ENCODE data around the gene GJA3.

The GJA3 gene

DNA sequence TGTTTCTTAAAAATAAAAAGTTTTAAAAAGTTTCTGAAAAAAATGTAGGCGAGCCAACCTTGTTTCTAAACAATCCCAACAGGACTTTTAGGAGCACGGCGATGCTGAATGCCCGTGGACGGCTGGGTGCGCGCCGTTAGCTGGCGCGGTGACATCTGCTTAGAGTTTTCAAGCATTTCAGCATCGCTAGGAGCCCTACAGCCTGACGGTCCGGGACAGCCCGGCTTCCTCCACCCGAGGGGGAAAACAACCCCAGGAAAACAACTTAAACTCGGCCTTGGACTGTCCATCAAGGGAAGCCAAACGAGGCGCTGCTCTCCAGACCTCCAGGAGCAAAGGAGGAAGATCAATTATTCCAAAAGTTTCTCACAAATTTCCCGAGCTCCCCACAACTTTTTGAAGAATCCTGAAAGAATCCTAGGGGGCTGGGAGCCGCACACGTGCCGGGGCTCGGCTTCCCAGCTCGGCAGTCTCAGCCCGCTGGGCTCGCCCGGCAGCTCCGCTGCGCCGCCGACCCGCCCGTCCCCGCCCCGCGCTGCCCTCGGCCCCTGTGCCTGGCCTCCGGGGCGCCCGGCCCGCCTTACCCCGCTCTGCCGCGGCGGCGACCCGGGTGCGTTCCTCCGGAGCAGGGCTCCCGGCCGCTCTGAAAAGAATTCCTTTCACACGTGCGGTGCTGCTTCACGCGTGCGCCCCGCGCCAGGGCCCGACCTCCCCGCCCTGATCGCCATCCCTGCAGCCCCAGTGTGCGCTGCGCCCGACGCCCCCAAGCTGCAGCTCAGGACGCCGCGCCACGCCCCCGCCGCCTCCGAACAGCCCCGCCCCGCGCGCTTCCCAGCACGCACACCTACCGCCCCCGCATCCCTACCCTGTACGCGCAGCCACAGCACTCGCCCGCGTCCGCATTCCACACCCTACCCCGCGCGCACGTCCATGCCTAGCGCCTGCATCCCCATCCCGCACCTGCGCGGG, at the start of gene GJA3:
Gene GJA3, minus strand, starts transcription at position 747 of the 969 bp plus-strand sequence. CDS start 17,764 bp downstream, outside the sequence.
- in situ Hi-C loops (cut with MboI; ENCODE audit: low pct_unique_long_range_greater_than_20kb, low sequenced_read_pairs, unreplicated experiment) = no loop called here
- peak; percentile 75 for DNase-seq (ENCODE audit: low spot score)
- TF ChIP-seq, protein P1, sequence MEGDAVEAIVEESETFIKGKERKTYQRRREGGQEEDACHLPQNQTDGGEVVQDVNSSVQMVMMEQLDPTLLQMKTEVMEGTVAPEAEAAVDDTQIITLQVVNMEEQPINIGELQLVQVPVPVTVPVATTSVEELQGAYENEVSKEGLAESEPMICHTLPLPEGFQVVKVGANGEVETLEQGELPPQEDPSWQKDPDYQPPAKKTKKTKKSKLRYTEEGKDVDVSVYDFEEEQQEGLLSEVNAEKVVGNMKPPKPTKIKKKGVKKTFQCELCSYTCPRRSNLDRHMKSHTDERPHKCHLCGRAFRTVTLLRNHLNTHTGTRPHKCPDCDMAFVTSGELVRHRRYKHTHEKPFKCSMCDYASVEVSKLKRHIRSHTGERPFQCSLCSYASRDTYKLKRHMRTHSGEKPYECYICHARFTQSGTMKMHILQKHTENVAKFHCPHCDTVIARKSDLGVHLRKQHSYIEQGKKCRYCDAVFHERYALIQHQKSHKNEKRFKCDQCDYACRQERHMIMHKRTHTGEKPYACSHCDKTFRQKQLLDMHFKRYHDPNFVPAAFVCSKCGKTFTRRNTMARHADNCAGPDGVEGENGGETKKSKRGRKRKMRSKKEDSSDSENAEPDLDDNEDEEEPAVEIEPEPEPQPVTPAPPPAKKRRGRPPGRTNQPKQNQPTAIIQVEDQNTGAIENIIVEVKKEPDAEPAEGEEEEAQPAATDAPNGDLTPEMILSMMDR (IDR thresholded peaks at IDR 0.05; ENCODE audit: extremely low read depth, insufficient read depth, missing control alignments) = no peak

DNA sequence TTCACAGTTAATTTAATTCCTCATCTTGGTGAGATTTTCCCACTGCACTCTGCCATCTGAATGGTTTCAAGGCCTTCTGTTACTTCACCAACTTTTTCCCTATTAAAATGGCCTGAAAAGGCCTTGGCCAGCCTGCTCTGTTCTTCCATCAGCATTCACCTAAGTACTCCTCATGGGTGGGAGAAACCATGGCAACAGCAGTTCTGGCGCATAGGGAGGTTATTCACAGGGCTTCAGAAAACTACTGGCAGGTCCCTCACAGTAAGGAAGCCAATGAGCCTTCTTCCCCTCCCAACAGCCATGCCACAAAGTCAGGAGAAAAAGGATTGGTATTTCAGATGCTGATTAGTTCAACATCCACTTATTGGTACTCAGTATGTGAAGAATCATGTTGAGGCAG, 49.1 kb upstream of the GJA3 start:
- no peak for DNase-seq (ENCODE audit: low spot score)
- in situ Hi-C loops (cut with MboI; ENCODE audit: low pct_unique_long_range_greater_than_20kb, low sequenced_read_pairs, unreplicated experiment) = loop anchor here (10.0 kb wide), 1 partner anchor 285 kb away; no protein-coding TSS in a partner anchor

DNA sequence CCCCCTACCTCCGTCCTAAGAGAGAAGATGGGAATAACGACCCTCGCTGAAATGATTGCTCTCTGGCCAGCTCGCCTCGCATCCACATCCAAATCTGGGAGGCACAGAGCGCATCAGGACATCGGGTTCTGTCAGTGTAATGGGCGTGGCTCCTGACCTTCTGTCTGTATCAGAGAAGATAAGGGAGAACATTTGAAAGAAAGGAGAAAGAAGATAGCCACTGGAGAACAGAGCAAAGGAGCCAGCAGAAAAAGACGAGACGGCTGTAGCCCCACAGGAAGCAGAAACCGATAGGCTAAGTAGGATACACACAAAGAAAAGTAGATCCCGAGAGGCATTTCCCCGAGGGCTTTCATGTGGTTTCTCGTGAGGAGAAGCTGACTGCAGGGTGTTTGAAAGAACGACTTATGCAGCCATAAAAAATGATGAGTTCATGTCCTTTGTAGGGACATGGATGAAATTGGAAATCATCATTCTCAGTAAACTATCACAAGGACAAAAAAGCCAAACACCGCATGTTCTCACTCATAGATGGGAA, 45.9 kb upstream of the GJA3 start:
- in situ Hi-C loops (cut with MboI; ENCODE audit: low pct_unique_long_range_greater_than_20kb, low sequenced_read_pairs, unreplicated experiment) = loop anchor here (10.0 kb wide), 1 partner anchor 288 kb away; no protein-coding TSS in a partner anchor
- TF ChIP-seq, protein P1 (IDR thresholded peaks at IDR 0.05; ENCODE audit: extremely low read depth, insufficient read depth, missing control alignments) = no peak
- no peak for DNase-seq (ENCODE audit: low spot score)

More for the DNA sequence above, 49.1 kb upstream of the GJA3 start:
- TF ChIP-seq, protein P1 (IDR thresholded peaks at IDR 0.05; ENCODE audit: extremely low read depth, insufficient read depth, missing control alignments) = no peak

DNA sequence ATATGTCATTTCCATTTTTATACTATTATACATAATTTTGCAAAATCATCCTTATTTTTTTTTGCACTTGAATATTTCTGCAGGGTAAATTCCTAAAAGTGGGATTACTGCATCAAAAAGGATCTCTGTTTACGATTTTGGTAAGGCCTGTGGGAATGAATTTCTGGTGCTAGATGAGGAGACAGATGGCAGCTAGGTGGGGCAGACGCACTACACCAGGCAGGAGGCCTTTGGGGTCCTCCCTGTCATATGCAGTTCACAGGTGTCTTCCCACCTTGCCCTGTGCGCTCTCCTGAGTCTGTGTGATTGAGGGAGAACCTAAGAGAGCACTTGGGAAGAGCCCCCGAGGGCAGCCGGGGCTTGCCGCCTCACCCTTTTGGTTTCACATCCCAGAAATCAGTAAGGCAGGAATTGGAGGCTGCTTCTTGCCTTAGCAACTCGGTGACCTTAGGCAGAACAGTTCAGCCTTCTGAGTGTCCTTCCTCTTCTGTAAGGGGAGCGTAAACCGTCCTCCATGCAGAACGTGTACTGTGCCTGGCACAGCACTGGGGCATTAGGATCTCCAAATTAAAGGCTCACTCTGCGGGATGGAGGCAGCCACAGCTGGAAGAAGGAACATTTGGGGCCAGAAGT, 45.3 kb upstream of the GJA3 start:
- no peak for DNase-seq (ENCODE audit: low spot score)
- in situ Hi-C loops (cut with MboI; ENCODE audit: low pct_unique_long_range_greater_than_20kb, low sequenced_read_pairs, unreplicated experiment) = loop anchor here (10.0 kb wide), 1 partner anchor 289 kb away; no protein-coding TSS in a partner anchor
- TF ChIP-seq, protein P1 (IDR thresholded peaks at IDR 0.05; ENCODE audit: extremely low read depth, insufficient read depth, missing control alignments) = no peak

DNA sequence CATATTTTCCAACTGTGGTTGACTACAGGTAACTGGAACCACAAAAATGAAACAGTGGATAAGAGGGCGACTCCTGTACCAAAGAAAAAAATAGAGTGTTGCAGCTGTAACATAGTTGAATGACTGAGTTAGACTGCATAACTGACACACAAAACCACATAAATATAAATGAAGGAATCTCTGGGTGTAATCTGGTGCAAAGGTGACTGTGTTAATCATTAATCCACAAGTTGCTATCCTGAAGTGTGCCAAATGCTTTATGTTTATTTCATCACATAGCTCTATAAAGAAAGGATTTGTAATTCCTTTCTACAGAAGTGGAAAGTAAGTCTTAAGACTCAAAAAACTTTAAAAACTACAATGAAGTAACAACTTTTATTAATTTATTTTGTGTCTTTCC, 37.9 kb upstream of the GJA3 start:
- in situ Hi-C loops (cut with MboI; ENCODE audit: low pct_unique_long_range_greater_than_20kb, low sequenced_read_pairs, unreplicated experiment) = loop anchor here (25.0 kb wide), 2 partner anchors 639 to 714 kb away; partner anchors contain the start of gene XPO4
- TF ChIP-seq, protein P1 (IDR thresholded peaks at IDR 0.05; ENCODE audit: extremely low read depth, insufficient read depth, missing control alignments) = no peak

DNA sequence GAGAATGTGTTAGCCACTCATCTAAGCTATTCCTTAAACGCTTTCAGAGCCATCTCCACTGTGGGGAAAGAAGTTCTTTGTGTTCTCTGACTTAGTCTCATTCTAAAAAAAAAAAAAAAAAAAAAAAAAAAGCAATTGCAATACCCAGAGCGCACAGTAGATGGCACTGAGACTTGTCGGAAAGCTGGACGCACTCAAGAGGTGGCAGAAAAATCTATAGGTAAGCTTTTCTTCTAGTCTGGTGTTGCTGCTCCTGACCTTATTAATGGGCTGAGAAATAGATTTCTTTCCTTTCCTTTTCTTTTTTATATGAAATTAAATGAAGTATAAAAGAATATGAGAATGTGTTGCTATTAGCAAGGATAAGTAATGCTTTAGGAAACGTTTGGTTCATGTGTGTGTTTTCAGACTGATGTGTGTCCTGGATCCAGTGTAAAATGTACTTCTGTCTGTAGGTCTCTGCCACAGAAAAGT, 36.5 kb upstream of the GJA3 start:
- in situ Hi-C loops (cut with MboI; ENCODE audit: low pct_unique_long_range_greater_than_20kb, low sequenced_read_pairs, unreplicated experiment) = loop anchor here (25.0 kb wide), 2 partner anchors 640 to 715 kb away; partner anchors contain the start of gene XPO4
- peak; percentile 73 for DNase-seq (ENCODE audit: low spot score)
- TF ChIP-seq, protein P1 (IDR thresholded peaks at IDR 0.05; ENCODE audit: extremely low read depth, insufficient read depth, missing control alignments) = peak; percentile 66

More for the DNA sequence above, 37.9 kb upstream of the GJA3 start:
- no peak for DNase-seq (ENCODE audit: low spot score)
